Testis (tissue), 3 donors: Measurements from ENCODE around the gene ZBTB7A. TPM values are rescaled to one million over a fixed set of nuclear protein-coding genes. Genes with fewer than 3 reads are reported as not detected.
A peak's percentile ranks its signal among the peaks of the same experiment; 100 is the strongest.
"Not testable (repeated sequence)": the region's sequence is repeated elsewhere in the genome, so short reads cannot be mapped to it uniquely, and the experiment has no call there.

Experiments used
- DNase-seq: peaks from one replicate; pipeline ENCODE4 v3.0.0-alpha.2; 2019
- H3K27ac ChIP-seq, 2 donors: fragments of 200-600 bp; sonication (generic); one replicate each; pipeline ENCODE4 v1.5.1; 2019
- H3K27me3 ChIP-seq: fragments of 200-600 bp; sonication (generic); one replicate; pipeline ENCODE4 v1.5.1; 2019
- H3K36me3 ChIP-seq: fragments of 200-600 bp; sonication (generic); one replicate; pipeline ENCODE4 v1.5.1; 2017; ENCODE audit warnings: low read depth; ENCODE audit errors: missing control alignments
- H3K4me1 ChIP-seq: fragments of 200-600 bp; sonication (generic); one replicate; pipeline ENCODE4 v1.5.1; 2019
- H3K4me3 ChIP-seq, 2 donors: fragments of 200-600 bp; sonication (generic); one replicate each; pipeline ENCODE4 v1.5.1; 2017 to 2019
- H3K9me3 ChIP-seq: fragments of 200-600 bp; sonication (generic); one replicate; pipeline ENCODE4 v1.5.1; 2017
- CTCF ChIP-seq, 3 experiments: fragments of 450-650 bp in 2 of 3; fragments of 200-600 bp in 1 of 3; sonication (generic) in 1 of 3; IDR thresholded peaks; one replicate each; pipeline ENCODE4 v1.5.1; 2016 to 2019; ENCODE audit warnings: antibody characterized with exemption in 3 of 3, mild to moderate bottlenecking in 2 of 3, moderate library complexity in 1 of 3
- POLR2A ChIP-seq: fragments of 450-650 bp; IDR thresholded peaks from one replicate; pipeline ENCODE4 v1.6.1; 2017; ENCODE audit warnings: antibody characterized with exemption, mild to moderate bottlenecking, moderate library complexity
- WGBS, 2 donors: methylation state at CpG; one replicate each; pipeline ENCODE4 v1.1.5; 2018; 5-methylcytosine and 5-hydroxymethylcytosine counted together
- intact Hi-C: fragments of 100-400 bp; cut with DNase I; formaldehyde crosslinking; loops from one replicate; pipeline ENCODE4 v1.15.1; 2023; ENCODE audit warnings: low total_unique reads
- polyA plus RNA-seq: library from polyadenylated mRNA; stranded (reverse); fragments of 350-450 nt; fragmentation: Illumina TruSeq; extraction: RNeasy Lipid Tissue Mini Kit (QIAGEN cat#74804); gene quantifications from one replicate; pipeline ENCODE4 v1.2.3, GENCODE V29; 2014; ENCODE audit warnings: low read depth, low replicate concordance; ENCODE audit not compliant: insufficient read depth
- total RNA-seq, 2 donors: library from RNA; depleted of rRNA; stranded (reverse); fragments of >200 nt; gene quantifications; one replicate each; pipeline ENCODE4 v1.2.3, GENCODE V29; 2016

ZBTB7A gene
- total and polyA plus RNA-seq, 3 donors from 2014 or later, result 7.5 to 49.4 (median 42.2) TPM

GRCh38 chr19:4014541-4015491 lies 51.9 kb downstream of the ZBTB7A start:
- Histone ChIP-seq H3K27me3 (no peaks in the 10 kb centered on the region), H3K27ac (peak overlapping the region; percentile 66 to 74), H3K36me3 (no peaks in the 10 kb centered on the region), H3K9me3 (no peaks in the 10 kb centered on the region), H3K4me1 (peaks cover 57% of the 10 kb centered on the region), H3K4me3 (no peak overlapping the region)
- TF ChIP-seq POLR2A (no peak), CTCF (IDR thresholded peaks at IDR 0.05) (no peak)
- WGBS, 2 donors, result 41 to 69% methylated on average over 13 to 25 of the region's 25 CpGs
- intact Hi-C loops, result no loop called here
- DNase-seq, result peak; percentile 33

GRCh38 chr19:4013886-4014540 lies 52.7 kb downstream of the ZBTB7A start:
- Histone ChIP-seq H3K4me1 (peaks cover 57% of the 10 kb centered on the region), H3K27ac (peak overlapping the region; percentile 66 to 74), H3K9me3 (no peaks in the 10 kb centered on the region), H3K27me3 (no peaks in the 10 kb centered on the region), H3K4me3 (no peak overlapping the region), H3K36me3 (no peaks in the 10 kb centered on the region)
- WGBS, 2 donors, result 50 to 61% methylated on average over 8 to 20 of the region's 20 CpGs
- TF ChIP-seq POLR2A (no peak), CTCF (IDR thresholded peaks at IDR 0.05) (no peak)
- DNase-seq, result peak; percentile 67
- intact Hi-C loops, result no loop called here

GRCh38 chr19:4012975-4013634 lies 53.6 kb downstream of the ZBTB7A start:
- WGBS, 2 donors, result 95 to 96% methylated on average over 17 to 33 of the region's 33 CpGs
- no peak overlapping the region for H3K4me3 ChIP-seq
- intact Hi-C loops, result no loop called here
- H3K36me3 ChIP-seq, result no peaks in the 10 kb centered on the region
- no peaks in the 10 kb centered on the region for H3K9me3 ChIP-seq
- no peak for TF ChIP-seq CTCF (IDR thresholded peaks at IDR 0.05)
- TF ChIP-seq POLR2A, result no peak
- no peak for DNase-seq
- peaks cover 64% of the 10 kb centered on the region for H3K4me1 ChIP-seq
- H3K27ac ChIP-seq, result no peak overlapping the region
- no peaks in the 10 kb centered on the region for H3K27me3 ChIP-seq

- H3K27me3 ChIP-seq, result no peaks in the 10 kb centered on the region
- TF ChIP-seq CTCF (IDR thresholded peaks at IDR 0.05) (no peak), POLR2A (no peak)
- no peaks in the 10 kb centered on the region for H3K9me3 ChIP-seq
- 83% methylated on average over 25 to 27 of the region's 27 CpGs for WGBS, 2 donors
- no peak overlapping the region for H3K27ac ChIP-seq
- H3K36me3 ChIP-seq, result no peaks in the 10 kb centered on the region
- H3K4me3 ChIP-seq, result no peak overlapping the region
- DNase-seq, result no peak
- intact Hi-C loops, result no loop called here
- peaks cover 64% of the 10 kb centered on the region for H3K4me1 ChIP-seq
These were observed 54.4 kb downstream of the ZBTB7A start for GRCh38 chr19:4012092-4012974.

- H3K36me3 ChIP-seq, DNase-seq, H3K27ac ChIP-seq, H3K27me3 ChIP-seq, H3K9me3 ChIP-seq, H3K4me3 ChIP-seq, intact Hi-C loops: not testable (repeated sequence)
- WGBS, 2 donors, result 65 to 82% methylated on average over 6 of the region's 6 CpGs
- peaks cover 62% of the 10 kb centered on the region for H3K4me1 ChIP-seq
These were observed 55.3 kb downstream of the ZBTB7A start for GRCh38 chr19:4011430-4011829.
